MM.1S (cell line): Measurements from ENCODE around the gene ALPP.
"Not testable (repeated sequence)": the region's sequence is repeated elsewhere in the genome, so short reads cannot be mapped to it uniquely, and the experiment has no call there.

ENCODE experiments used
- DNase-seq: peaks from one replicate; pipeline ENCODE4 v3.0.0-alpha.2; 2015
- H2AFZ ChIP-seq: fragments of 300-600 bp; sonication (generic); 2 replicates; pipeline ENCODE4 v1.6.0; 2016; ENCODE audit warnings: antibody characterized with exemption, low read length
- H3F3A ChIP-seq: fragments of 300-600 bp; sonication (generic); 2 replicates; pipeline ENCODE4 v1.6.1; 2016; ENCODE audit warnings: mild to moderate bottlenecking, antibody characterized with exemption, low read length, moderate library complexity, mixed read lengths; ENCODE audit not compliant: insufficient read depth
- H3K27ac ChIP-seq: fragments of 300-600 bp; sonication (generic); 2 replicates; pipeline ENCODE4 v1.5.1; 2016; ENCODE audit warnings: mild to moderate bottlenecking, low read length
- H3K27me3 ChIP-seq: fragments of 300-600 bp; sonication (generic); replicated peaks from 2 replicates; pipeline ENCODE4 v1.6.0; 2016; ENCODE audit warnings: low read length; ENCODE audit not compliant: insufficient read depth
- H3K36me3 ChIP-seq: fragments of 300-600 bp; sonication (generic); replicated peaks from 2 replicates; pipeline ENCODE4 v1.6.1; 2016; ENCODE audit warnings: mild to moderate bottlenecking, low read length, mixed read lengths; ENCODE audit not compliant: insufficient read depth
- H3K4me1 ChIP-seq: fragments of 300-600 bp; sonication (generic); 2 replicates; pipeline ENCODE4 v1.6.1; 2016; ENCODE audit warnings: low read length, mixed read lengths
- H3K4me2 ChIP-seq: fragments of 300-600 bp; sonication (generic); 2 replicates; pipeline ENCODE4 v1.6.0; 2016; ENCODE audit warnings: low read depth, low read length
- H3K4me3 ChIP-seq: fragments of 300-600 bp; sonication (generic); 2 replicates; pipeline ENCODE4 v1.5.1; 2016; ENCODE audit warnings: low read length, mixed read lengths
- H3K79me2 ChIP-seq: fragments of 300-600 bp; sonication (generic); 2 replicates; pipeline ENCODE4 v1.6.1; 2016; ENCODE audit warnings: mixed run types, low read length, mixed read lengths
- H3K9ac ChIP-seq: fragments of 300-600 bp; sonication (generic); 2 replicates; pipeline ENCODE4 v1.6.1; 2016; ENCODE audit warnings: low read length, mixed read lengths
- H3K9me2 ChIP-seq: fragments of 300-600 bp; sonication (generic); replicated peaks from 2 replicates; pipeline ENCODE4 v1.6.1; 2016; ENCODE audit warnings: mild to moderate bottlenecking, low read length, mixed read lengths; ENCODE audit not compliant: insufficient read depth
- H3K9me3 ChIP-seq: fragments of 300-600 bp; sonication (generic); replicated peaks from 2 replicates; pipeline ENCODE4 v1.6.1; 2016; ENCODE audit warnings: mild to moderate bottlenecking, low read length, mixed read lengths; ENCODE audit not compliant: insufficient read depth
- H4K20me1 ChIP-seq: fragments of 300-600 bp; sonication (generic); 2 replicates; pipeline ENCODE4 v1.6.1; 2016; ENCODE audit warnings: mild to moderate bottlenecking, low read length, moderate library complexity, mixed read lengths; ENCODE audit not compliant: insufficient read depth
- EZH2 ChIP-seq: fragments of 300-600 bp; sonication (generic); optimal IDR thresholded peaks from 2 replicates; pipeline ENCODE3; 2017; ENCODE audit warnings: low read depth, mild to moderate bottlenecking, antibody characterized with exemption, low read length, mixed read lengths
- EZH2phosphoT487 ChIP-seq: fragments of 300-600 bp; sonication (generic); IDR thresholded peaks from 2 replicates; pipeline ENCODE4 v1.6.1; 2018; ENCODE audit warnings: antibody characterized with exemption, low read length
- TF ChIP-seq, protein P1 (sequence below): fragments of 300-600 bp; sonication (generic); IDR thresholded peaks from 2 replicates; pipeline ENCODE4 v1.5.1; 2016; ENCODE audit warnings: antibody characterized with exemption, low read length, mixed read lengths

Gene ALPP

DNA sequence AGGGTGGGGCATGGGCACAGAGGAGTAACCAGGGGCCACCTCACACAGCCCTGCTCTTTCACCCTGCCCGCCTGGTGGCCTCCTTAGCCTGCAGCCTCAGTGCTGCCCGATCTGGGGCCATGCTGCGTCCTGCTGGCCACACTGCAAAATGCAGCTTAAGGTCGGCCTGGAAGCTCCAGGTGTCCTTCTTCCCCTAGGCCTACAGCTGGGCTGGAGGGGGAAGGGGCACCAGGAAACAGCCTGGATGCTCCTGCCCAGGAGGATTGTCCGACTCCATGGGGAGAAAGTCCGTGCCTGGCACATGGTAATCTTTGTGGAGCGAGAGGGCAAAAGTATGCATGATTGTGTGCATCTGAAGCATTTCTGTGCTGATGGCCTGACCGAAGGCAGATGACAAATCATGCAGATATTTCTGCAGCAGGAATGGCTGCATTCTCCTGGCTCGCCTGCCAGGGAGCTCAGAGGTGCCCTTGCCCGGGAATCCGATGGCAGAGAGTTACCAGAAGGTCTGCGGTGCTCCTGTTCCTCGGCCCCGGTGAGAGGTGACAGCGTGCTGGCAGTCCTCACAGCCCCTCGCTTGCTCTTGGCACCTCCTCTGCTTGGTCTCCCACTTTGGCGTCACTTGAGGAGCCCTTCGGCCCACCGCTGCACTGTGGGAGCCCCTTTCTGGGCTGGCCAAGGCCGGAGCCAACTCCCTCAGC, 12.8 kb upstream of the ALPP start:
- no peaks in the 10 kb centered on the region for H3K36me3 ChIP-seq
- H3K79me2 ChIP-seq, result no peaks in the 10 kb centered on the region
- H3K27me3 ChIP-seq, result no peaks in the 10 kb centered on the region
- no peaks in the 10 kb centered on the region for H3K9me3 ChIP-seq
- H3F3A ChIP-seq, result peaks cover 22% of the 10 kb centered on the region
- TF ChIP-seq, protein P1, sequence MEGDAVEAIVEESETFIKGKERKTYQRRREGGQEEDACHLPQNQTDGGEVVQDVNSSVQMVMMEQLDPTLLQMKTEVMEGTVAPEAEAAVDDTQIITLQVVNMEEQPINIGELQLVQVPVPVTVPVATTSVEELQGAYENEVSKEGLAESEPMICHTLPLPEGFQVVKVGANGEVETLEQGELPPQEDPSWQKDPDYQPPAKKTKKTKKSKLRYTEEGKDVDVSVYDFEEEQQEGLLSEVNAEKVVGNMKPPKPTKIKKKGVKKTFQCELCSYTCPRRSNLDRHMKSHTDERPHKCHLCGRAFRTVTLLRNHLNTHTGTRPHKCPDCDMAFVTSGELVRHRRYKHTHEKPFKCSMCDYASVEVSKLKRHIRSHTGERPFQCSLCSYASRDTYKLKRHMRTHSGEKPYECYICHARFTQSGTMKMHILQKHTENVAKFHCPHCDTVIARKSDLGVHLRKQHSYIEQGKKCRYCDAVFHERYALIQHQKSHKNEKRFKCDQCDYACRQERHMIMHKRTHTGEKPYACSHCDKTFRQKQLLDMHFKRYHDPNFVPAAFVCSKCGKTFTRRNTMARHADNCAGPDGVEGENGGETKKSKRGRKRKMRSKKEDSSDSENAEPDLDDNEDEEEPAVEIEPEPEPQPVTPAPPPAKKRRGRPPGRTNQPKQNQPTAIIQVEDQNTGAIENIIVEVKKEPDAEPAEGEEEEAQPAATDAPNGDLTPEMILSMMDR, result peak; percentile 39
- TF ChIP-seq EZH2, result no peak
- no peak for TF ChIP-seq EZH2phosphoT487
- H3K4me2 ChIP-seq, result no peak overlapping the region
- DNase-seq, result peak; percentile 41
- H3K4me3 ChIP-seq, result no peak overlapping the region
- no peaks in the 10 kb centered on the region for H4K20me1 ChIP-seq
- H3K27ac ChIP-seq, result no peak overlapping the region
- H3K4me1 ChIP-seq, result peaks cover 30% of the 10 kb centered on the region
- no peaks in the 10 kb centered on the region for H3K9me2 ChIP-seq
- no peak overlapping the region for H2AFZ ChIP-seq
- H3K9ac ChIP-seq, result no peak overlapping the region

DNA sequence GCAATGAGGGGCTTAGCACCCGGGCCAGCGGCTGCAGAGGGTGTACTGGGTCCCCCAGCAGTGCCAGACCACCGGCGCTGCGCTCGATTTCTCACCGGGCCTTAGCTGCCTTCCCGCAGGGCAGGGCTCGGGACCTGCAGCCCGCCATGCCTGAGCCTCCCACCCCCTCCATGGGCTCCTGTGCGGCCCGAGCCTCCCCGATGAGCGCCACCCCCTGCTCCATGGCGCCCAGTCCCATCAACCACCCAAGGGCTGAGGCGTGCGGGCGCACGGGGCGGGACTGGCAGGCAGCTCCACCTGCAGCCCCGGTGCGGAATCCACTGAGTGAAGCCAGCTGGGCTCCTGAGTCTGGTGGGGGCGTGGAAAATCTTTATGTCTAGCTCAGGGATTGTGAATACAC, 12.1 kb upstream of the ALPP start:
- H3K79me2 ChIP-seq, H3K9me2 ChIP-seq, H3K9ac ChIP-seq, H3K36me3 ChIP-seq, DNase-seq, H3K27me3 ChIP-seq, H3K4me3 ChIP-seq, H2AFZ ChIP-seq, H4K20me1 ChIP-seq, H3K9me3 ChIP-seq, H3K27ac ChIP-seq, H3K4me2 ChIP-seq: not testable (repeated sequence)
- H3F3A ChIP-seq, result peaks cover 22% of the 10 kb centered on the region
- H3K4me1 ChIP-seq, result peaks cover 30% of the 10 kb centered on the region

DNA sequence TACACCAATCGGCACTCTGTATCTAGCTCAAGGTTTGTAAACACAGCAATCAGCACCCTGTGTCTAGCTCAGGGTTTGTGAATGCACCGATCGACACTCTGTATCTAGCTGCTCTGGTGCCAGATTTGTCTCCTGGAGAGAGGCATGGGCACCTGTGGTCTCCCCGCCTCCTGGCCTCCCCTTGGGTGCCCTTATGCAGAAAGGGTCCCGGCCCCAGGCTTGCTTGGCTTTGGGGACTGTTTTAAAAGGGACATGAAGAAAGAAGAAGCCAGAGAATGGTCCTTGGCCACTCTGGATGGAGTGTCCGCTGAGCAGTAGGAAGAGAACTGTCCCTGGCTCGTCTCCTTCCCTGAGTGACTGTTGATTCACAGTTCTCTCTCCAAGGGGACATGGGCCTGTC, 11.5 kb upstream of the ALPP start:
- H3K4me2 ChIP-seq, result no peak overlapping the region
- peaks cover 24% of the 10 kb centered on the region for H3K4me1 ChIP-seq
- no peaks in the 10 kb centered on the region for H3K79me2 ChIP-seq
- H3K9me2 ChIP-seq, result no peaks in the 10 kb centered on the region
- no peak overlapping the region for H2AFZ ChIP-seq
- no peaks in the 10 kb centered on the region for H3K9me3 ChIP-seq
- H3K36me3 ChIP-seq, result no peaks in the 10 kb centered on the region
- H3K4me3 ChIP-seq, result no peak overlapping the region
- no peaks in the 10 kb centered on the region for H4K20me1 ChIP-seq
- no peak overlapping the region for H3K27ac ChIP-seq
- TF ChIP-seq, protein P1, result no peak
- TF ChIP-seq EZH2phosphoT487, result no peak
- TF ChIP-seq EZH2, result no peak
- no peaks in the 10 kb centered on the region for H3K27me3 ChIP-seq
- H3F3A ChIP-seq, result peaks cover 22% of the 10 kb centered on the region
- no peak for DNase-seq
- H3K9ac ChIP-seq, result no peak overlapping the region

DNA sequence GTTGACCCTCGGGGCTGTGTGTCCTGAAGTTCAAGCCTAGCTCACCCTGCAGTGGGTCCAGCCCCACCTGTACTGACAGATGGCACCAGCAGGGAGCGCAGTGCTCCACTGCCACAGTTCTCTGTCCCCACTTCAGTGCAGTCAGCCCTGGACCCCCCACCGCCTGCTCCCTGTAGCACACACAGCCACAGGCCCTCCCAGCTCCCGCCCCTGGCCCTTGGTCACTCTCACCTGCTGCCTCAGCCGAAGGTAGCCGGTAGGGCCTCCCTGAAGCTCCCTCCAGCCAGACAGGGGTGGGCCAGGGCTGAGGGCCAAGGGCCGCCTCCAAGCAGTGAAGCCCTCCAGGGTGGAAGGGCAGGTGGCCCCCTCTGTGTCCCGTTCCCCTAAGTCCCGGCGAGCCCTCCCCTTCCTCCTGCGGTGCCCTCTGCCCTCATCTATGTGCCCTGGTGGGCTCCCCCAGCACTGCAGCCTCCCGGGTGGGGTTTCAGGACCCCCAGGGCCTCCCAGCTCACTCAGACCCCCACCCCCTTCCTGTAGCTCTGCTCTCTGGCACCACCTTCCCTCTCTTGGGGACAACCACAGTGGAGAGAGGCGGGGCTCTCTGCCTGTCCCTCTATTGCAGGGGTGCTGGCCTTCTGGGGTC, 10.8 kb upstream of the ALPP start:
- Histone ChIP-seq H3K79me2 (no peaks in the 10 kb centered on the region), H3K9me3 (no peaks in the 10 kb centered on the region), H3K4me2 (no peak overlapping the region), H3F3A (peaks cover 16% of the 10 kb centered on the region), H3K27me3 (no peaks in the 10 kb centered on the region), H3K9ac (no peak overlapping the region), H4K20me1 (no peaks in the 10 kb centered on the region), H3K9me2 (no peaks in the 10 kb centered on the region), H3K4me1 (peaks cover 17% of the 10 kb centered on the region), H3K36me3 (no peaks in the 10 kb centered on the region), H2AFZ (no peak overlapping the region), H3K27ac (no peak overlapping the region), H3K4me3 (no peak overlapping the region)
- no peak for DNase-seq
- TF ChIP-seq, protein P1, result peak; percentile 24; the same call in 1 of the 2 replicates
- TF ChIP-seq EZH2 (no peak), EZH2phosphoT487 (no peak)
